Hematopoietic multipotent progenitor cell treated with erythropoietin and hydrocortisone succinate and interleukin-3 and kit ligand, for 4 days (in vitro differentiated cells): ENCODE data around the gene HECTD2.
"Not testable (repeated sequence)": the region's sequence is repeated elsewhere in the genome, so short reads cannot be mapped to it uniquely, and the experiment has no call there.

Experiments
- DNase-seq: peaks from one replicate; pipeline ENCODE4 v3.0.0-alpha.2; 2015

Gene HECTD2

GRCh38 chr10:91545384-91545783 is 135.2 kb downstream of the HECTD2 start:
- DNase-seq = no peak

- no peak for DNase-seq
Observed at GRCh38 chr10:91545838-91546237, 135.7 kb downstream of the HECTD2 start.

GRCh38 chr10:91549262-91549661 is 139.1 kb downstream of the HECTD2 start:
- DNase-seq = no peak

DNA sequence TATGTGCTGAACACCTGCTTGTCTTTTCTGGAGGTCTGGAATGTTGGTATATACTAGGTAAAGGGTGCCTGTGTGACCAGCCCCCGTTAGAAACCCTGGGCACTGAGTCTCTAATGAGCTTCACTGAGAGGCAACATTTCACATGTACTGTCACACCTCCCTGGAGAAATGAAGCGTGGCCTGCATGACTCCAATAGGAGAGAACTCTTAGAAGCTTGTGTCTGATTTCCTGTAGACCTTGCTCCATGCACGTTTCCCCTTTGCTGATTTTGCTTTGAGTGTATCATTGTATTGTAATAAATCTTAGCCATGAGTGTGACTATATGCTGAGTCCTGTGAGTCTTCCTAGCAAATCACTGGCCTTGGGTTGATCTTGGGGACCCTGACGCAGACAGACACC is 139.9 kb downstream of the HECTD2 start:
- DNase-seq = no peak

DNA sequence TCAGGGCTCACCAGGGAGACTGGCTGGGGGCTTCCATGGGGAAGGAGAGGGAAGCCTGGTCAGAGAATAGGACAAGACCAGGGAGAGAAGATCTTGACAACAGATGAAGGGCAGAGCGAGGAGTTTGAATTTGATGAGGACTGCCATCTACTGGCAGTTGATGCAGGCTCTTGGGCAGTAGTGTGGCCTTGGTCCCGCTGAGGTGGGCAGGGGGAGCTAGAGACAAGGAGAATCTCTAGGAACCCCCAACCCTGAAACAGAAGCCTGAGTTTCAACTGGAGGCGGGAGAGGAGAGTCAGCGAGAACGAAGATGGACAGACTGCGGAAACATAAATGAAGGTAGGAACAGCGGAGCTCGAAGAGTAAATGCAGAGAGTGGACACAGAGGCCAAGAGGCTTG is 141.7 kb downstream of the HECTD2 start:
- DNase-seq = peak; percentile 44

- DNase-seq = peak; percentile 6
Observed at GRCh38 chr10:91552274-91553095, 142.3 kb downstream of the HECTD2 start.

DNA sequence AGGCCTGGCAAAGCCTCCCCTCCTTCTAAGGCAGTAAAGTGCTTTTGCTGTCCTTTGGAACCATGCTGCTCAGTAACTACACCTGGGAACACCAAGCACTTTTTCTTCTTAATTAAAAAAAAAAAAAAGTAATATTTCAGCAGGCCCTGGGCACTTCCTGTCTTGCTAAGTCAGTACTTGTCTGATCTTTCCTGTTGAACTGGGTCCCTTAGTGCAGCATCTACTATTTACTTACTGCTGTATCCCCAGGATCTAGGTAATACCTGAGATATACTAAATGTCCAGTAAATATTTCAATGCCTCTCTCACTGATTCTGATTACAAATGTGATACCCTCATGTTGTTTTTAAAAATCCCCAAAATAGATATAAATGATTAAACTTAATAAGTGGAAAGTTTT is 145.3 kb downstream of the HECTD2 start:
- DNase-seq = no peak

DNA sequence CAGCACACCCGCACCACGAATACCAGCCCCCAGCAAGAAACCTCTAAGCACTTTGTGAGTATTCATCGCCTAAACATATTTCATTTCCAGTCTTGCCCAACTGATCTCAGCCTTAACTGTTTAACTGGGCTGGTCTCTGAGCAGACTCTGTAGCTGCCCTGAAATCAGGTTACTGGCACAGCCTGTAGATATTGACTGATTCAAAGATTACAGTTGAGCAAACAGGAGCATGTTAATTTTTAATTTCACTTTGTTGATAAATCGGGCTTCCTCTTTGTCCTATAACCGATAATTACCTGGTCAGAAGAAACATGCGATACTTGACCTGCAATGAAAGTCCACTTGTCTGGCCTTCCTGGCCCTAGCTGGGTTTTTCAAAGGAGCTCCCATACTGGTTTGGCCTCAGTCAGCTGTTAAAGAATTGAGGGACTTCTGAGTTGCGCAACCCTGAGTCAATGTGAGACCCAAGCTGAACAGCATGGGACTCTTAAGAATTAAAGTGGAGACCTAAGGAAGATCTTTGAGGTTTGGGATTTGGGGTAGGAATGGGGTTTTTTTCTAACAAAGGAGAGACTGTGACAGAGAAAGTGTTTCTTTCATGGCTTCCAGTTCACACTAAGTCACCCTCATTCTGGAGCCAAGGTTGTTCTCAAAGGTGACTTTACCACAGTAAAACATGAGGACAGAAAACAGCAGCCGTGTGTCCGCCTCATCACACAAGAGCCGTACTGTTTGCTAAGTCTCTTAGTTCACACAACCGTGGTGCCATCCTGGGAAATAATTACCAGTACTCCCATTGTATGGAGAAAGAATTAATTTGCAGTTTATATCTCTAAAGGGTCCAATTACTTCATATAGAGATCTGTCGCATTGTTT is 146.8 kb downstream of the HECTD2 start:
- no peak for DNase-seq

DNA sequence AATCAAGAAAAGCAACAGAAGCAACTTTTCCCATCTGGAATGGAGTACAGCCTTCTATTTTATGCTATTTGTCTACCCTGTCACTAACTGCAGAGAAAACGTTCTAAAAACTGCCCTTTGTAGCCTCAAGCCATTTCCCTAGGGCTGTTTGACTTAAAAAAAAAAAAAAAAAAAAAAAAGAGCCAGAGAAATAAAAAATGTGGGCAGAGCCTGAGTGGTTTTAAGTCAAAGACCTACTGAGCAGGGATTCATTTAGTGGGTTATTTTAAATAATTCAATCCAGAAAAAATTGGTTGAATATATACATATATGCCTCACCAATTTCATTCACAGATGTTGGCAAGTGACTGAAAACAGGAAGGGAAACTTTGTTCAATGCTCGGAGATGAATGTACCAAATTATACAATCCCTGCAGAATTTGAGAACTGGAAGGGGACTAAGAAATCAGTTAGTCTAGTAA is 147.5 kb downstream of the HECTD2 start:
- DNase-seq = no peak

DNA sequence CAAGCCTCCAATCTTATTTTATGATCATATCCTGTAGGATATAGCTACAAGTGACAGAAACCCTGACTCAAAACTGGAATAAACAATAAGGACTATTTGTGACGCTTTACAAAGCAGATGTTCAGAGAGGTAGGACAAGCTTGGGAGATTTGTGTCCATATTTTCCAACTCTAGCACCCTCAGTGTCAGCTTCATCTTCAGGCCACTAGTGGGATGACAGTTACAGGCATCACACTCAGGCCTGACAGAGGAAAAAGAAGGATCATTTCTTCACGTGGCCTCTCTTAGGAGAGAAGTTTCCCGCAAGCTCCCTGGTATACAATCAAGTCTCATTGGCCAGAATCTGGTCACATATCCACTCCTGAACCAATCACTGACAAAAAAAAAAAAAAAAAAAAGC is 148.3 kb downstream of the HECTD2 start:
- DNase-seq = no peak

DNA sequence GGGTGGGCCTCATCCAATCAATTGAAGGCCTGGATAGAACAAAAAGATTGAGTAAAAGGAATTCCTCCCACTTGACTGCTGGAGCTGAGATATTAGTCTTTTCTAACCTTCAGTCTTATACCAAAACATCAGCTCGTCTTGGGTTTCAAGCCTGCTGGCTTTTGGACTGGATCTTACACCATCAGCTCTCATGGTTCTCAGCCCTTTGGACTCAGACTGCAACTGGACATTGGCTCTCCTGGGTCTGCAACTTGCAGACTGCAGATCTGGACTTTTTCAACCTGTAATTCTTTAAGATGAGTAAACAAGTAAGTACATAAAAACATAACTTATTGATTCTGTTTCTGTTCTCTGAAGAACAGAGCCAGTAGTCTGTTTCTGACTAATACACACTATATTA is 149.0 kb downstream of the HECTD2 start:
- no peak for DNase-seq

DNA sequence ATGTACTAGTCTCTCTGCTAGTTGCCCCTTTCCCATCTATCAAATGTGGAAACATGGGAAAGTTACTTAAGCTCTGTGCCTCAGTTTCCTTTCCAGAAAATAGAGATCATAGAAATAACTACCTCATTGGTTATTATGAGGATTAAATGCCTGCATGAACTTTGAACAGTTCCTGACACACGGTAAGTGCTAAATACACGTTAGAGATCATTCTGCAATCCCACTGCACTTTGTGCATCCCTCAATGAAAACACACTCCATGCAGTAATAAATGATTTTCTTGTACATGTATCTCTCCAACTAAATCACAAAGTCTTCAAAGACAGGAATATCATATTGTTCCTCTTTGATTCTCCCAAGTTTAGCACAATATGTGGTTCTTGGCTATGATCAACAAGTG is 149.6 kb downstream of the HECTD2 start:
- no peak for DNase-seq

DNA sequence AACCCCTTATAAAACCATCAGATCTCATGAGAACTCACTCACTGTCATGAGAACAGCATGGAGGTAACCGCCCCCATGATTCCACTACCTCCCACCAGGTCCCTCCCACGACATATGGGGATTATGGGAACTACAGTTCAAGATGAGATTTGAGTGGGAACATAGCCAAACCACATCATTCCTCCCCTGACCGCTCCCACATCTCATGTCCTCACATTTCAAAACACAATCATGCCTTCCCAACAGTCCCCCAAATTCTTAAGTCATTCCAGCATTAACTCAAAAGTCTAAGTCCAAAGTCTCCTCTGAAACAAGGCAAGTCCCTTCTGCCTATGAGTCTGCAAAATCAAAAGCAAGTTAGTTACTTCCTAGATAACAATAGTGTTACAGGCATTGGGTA is 150.7 kb downstream of the HECTD2 start:
- DNase-seq = not testable (repeated sequence)

DNA sequence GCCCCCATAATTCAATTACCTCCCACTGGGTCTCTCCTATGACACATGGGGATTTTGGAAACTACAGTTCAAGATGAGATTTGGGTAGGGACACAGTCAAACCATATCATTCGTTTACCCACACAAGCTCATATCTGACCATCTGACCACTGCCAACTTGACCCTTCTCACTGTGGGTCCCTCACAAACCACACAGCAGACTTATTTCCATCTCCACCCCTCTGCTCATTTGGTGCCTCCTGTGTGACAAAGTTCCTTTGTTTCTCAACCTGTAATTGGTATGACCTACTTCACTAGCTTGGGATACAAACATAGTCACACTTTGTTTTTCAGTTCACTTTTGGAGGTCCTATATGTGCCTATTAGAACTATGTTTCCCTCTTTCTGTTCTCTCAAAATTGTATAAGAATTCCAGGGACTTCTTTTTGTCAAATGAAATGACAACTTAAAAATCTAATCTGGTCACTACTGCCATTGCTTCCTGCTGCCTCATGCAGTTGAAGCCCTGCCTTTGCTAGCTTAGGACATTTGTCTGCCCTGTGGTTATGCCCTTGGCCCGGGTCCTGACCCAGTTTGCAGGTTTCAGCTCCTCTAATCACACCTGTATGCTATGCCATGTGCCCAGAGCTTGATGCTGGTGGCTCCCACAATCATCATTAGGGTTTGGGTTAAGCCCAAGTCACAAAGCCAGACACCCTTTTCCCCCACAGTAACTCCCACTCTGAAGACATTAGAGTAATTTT is 152.9 kb downstream of the HECTD2 start:
- no peak for DNase-seq

DNA sequence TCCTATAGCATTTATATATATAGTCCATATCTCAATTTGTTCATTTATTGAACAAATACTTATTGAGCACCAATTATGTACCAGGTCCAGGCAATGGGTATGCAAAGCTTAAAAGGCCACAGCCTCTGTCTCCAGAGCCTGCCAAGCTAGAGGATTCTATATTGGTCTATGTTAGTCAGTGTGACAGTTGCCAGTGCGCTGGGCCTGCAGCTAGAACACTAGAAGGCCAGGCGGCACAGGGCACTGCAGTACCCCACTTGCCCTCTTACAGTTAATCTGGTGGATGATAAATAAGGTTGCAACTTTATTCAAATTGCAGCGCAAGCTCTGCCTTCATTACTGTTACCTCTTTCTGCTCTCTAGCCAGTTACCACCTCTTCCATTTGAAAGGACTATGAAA is 153.9 kb downstream of the HECTD2 start:
- DNase-seq = no peak
